ENCODE results near the gene CYFIP1.

CYFIP1 gene

GRCh38 chr15:22931784-22932536, 48.2 kb downstream of the CYFIP1 start:
- no peaks in the 10 kb centered on the region for H3K27me3 Mint-ChIP-seq (ENCODE audit: low read depth)
- H3K4me1 Mint-ChIP-seq (ENCODE audit: low read depth), result peaks cover 5% of the 10 kb centered on the region
- no peak overlapping the region for H3K27ac Mint-ChIP-seq
- H3K36me3 Mint-ChIP-seq (ENCODE audit: low read depth), result no peaks in the 10 kb centered on the region
- no peak overlapping the region for H3K4me3 Mint-ChIP-seq
- DNase-seq (ENCODE audit: low spot score), result no peak
- H3K9me3 Mint-ChIP-seq, result no peaks in the 10 kb centered on the region

GRCh38 chr15:22930782-22931484, 49.2 kb downstream of the CYFIP1 start:
- no peaks in the 10 kb centered on the region for H3K27me3 Mint-ChIP-seq (ENCODE audit: low read depth)
- DNase-seq (ENCODE audit: low spot score), result no peak
- no peak overlapping the region for H3K27ac Mint-ChIP-seq
- no peaks in the 10 kb centered on the region for H3K36me3 Mint-ChIP-seq (ENCODE audit: low read depth)
- H3K9me3 Mint-ChIP-seq, result no peaks in the 10 kb centered on the region
- peaks cover 2% of the 10 kb centered on the region for H3K4me1 Mint-ChIP-seq (ENCODE audit: low read depth)
- H3K4me3 Mint-ChIP-seq, result no peak overlapping the region

- no peak overlapping the region for H3K4me3 Mint-ChIP-seq
- no peaks in the 10 kb centered on the region for H3K27me3 Mint-ChIP-seq (ENCODE audit: low read depth)
- no peaks in the 10 kb centered on the region for H3K4me1 Mint-ChIP-seq (ENCODE audit: low read depth)
- no peak overlapping the region for H3K27ac Mint-ChIP-seq
- H3K9me3 Mint-ChIP-seq, result no peaks in the 10 kb centered on the region
- H3K36me3 Mint-ChIP-seq (ENCODE audit: low read depth), result no peaks in the 10 kb centered on the region
- no peak for DNase-seq (ENCODE audit: low spot score)
Measured at GRCh38 chr15:22927761-22928160, 52.4 kb downstream of the CYFIP1 start.

GRCh38 chr15:22925875-22926274, 54.3 kb downstream of the CYFIP1 start:
- H3K36me3 Mint-ChIP-seq (ENCODE audit: low read depth), result no peaks in the 10 kb centered on the region
- no peak overlapping the region for H3K27ac Mint-ChIP-seq
- H3K27me3 Mint-ChIP-seq (ENCODE audit: low read depth), result no peaks in the 10 kb centered on the region
- H3K9me3 Mint-ChIP-seq, result no peaks in the 10 kb centered on the region
- no peak overlapping the region for H3K4me3 Mint-ChIP-seq
- no peak for DNase-seq (ENCODE audit: low spot score)
- no peaks in the 10 kb centered on the region for H3K4me1 Mint-ChIP-seq (ENCODE audit: low read depth)

- no peak overlapping the region for H3K4me3 Mint-ChIP-seq
- H3K9me3 Mint-ChIP-seq, result no peaks in the 10 kb centered on the region
- no peak for DNase-seq (ENCODE audit: low spot score)
- no peak overlapping the region for H3K27ac Mint-ChIP-seq
- H3K36me3 Mint-ChIP-seq (ENCODE audit: low read depth), result no peaks in the 10 kb centered on the region
- H3K27me3 Mint-ChIP-seq (ENCODE audit: low read depth), result no peaks in the 10 kb centered on the region
- no peaks in the 10 kb centered on the region for H3K4me1 Mint-ChIP-seq (ENCODE audit: low read depth)
Measured at GRCh38 chr15:22922003-22922402, 58.2 kb downstream of the CYFIP1 start.

GRCh38 chr15:22919171-22919570, 61.0 kb downstream of the CYFIP1 start:
- no peak overlapping the region for H3K4me3 Mint-ChIP-seq
- no peaks in the 10 kb centered on the region for H3K4me1 Mint-ChIP-seq (ENCODE audit: low read depth)
- no peaks in the 10 kb centered on the region for H3K36me3 Mint-ChIP-seq (ENCODE audit: low read depth)
- no peak for DNase-seq (ENCODE audit: low spot score)
- no peak overlapping the region for H3K27ac Mint-ChIP-seq
- no peaks in the 10 kb centered on the region for H3K27me3 Mint-ChIP-seq (ENCODE audit: low read depth)
- H3K9me3 Mint-ChIP-seq, result no peaks in the 10 kb centered on the region

- no peaks in the 10 kb centered on the region for H3K4me1 Mint-ChIP-seq (ENCODE audit: low read depth)
- H3K9me3 Mint-ChIP-seq, result no peaks in the 10 kb centered on the region
- no peak overlapping the region for H3K27ac Mint-ChIP-seq
- H3K4me3 Mint-ChIP-seq, result no peak overlapping the region
- no peaks in the 10 kb centered on the region for H3K36me3 Mint-ChIP-seq (ENCODE audit: low read depth)
- no peak for DNase-seq (ENCODE audit: low spot score)
- H3K27me3 Mint-ChIP-seq (ENCODE audit: low read depth), result no peaks in the 10 kb centered on the region
Measured at GRCh38 chr15:22918596-22919140, 61.5 kb downstream of the CYFIP1 start.

- Mint-ChIP-seq H3K27me3 (ENCODE audit: low read depth) (no peaks in the 10 kb centered on the region), H3K27ac (no peak overlapping the region), H3K4me1 (ENCODE audit: low read depth) (no peaks in the 10 kb centered on the region), H3K9me3 (no peaks in the 10 kb centered on the region), H3K4me3 (no peak overlapping the region), H3K36me3 (ENCODE audit: low read depth) (no peaks in the 10 kb centered on the region)
- DNase-seq (ENCODE audit: low spot score), result no peak
Measured at GRCh38 chr15:22918056-22918455, 62.1 kb downstream of the CYFIP1 start.

GRCh38 chr15:22917556-22917955, 62.6 kb downstream of the CYFIP1 start:
- Mint-ChIP-seq H3K27me3 (ENCODE audit: low read depth) (no peaks in the 10 kb centered on the region), H3K9me3 (no peaks in the 10 kb centered on the region), H3K4me1 (ENCODE audit: low read depth) (no peaks in the 10 kb centered on the region), H3K36me3 (ENCODE audit: low read depth) (no peaks in the 10 kb centered on the region), H3K4me3 (no peak overlapping the region), H3K27ac (no peak overlapping the region)
- DNase-seq (ENCODE audit: low spot score), result no peak

GRCh38 chr15:22916606-22917350, 63.4 kb downstream of the CYFIP1 start:
- Mint-ChIP-seq H3K27me3 (ENCODE audit: low read depth) (no peaks in the 10 kb centered on the region), H3K4me3 (no peak overlapping the region), H3K36me3 (ENCODE audit: low read depth) (no peaks in the 10 kb centered on the region), H3K4me1 (ENCODE audit: low read depth) (no peaks in the 10 kb centered on the region), H3K27ac (no peak overlapping the region), H3K9me3 (no peaks in the 10 kb centered on the region)
- DNase-seq (ENCODE audit: low spot score), result no peak

GRCh38 chr15:22915866-22916515, 64.2 kb downstream of the CYFIP1 start:
- DNase-seq (ENCODE audit: low spot score), result no peak
- H3K36me3 Mint-ChIP-seq (ENCODE audit: low read depth), result no peaks in the 10 kb centered on the region
- no peaks in the 10 kb centered on the region for H3K9me3 Mint-ChIP-seq
- no peaks in the 10 kb centered on the region for H3K4me1 Mint-ChIP-seq (ENCODE audit: low read depth)
- H3K27ac Mint-ChIP-seq, result no peak overlapping the region
- no peaks in the 10 kb centered on the region for H3K27me3 Mint-ChIP-seq (ENCODE audit: low read depth)
- H3K4me3 Mint-ChIP-seq, result no peak overlapping the region

GRCh38 chr15:22913646-22914380, 66.4 kb downstream of the CYFIP1 start:
- Mint-ChIP-seq H3K36me3 (ENCODE audit: low read depth) (no peaks in the 10 kb centered on the region), H3K27ac (no peak overlapping the region), H3K4me3 (no peak overlapping the region), H3K27me3 (ENCODE audit: low read depth) (no peaks in the 10 kb centered on the region), H3K4me1 (ENCODE audit: low read depth) (no peaks in the 10 kb centered on the region), H3K9me3 (no peaks in the 10 kb centered on the region)
- DNase-seq (ENCODE audit: low spot score), result no peak

GRCh38 chr15:22912256-22912655, 67.9 kb downstream of the CYFIP1 start:
- H3K4me3 Mint-ChIP-seq, result no peak overlapping the region
- no peaks in the 10 kb centered on the region for H3K27me3 Mint-ChIP-seq (ENCODE audit: low read depth)
- no peak overlapping the region for H3K27ac Mint-ChIP-seq
- no peaks in the 10 kb centered on the region for H3K9me3 Mint-ChIP-seq
- no peaks in the 10 kb centered on the region for H3K4me1 Mint-ChIP-seq (ENCODE audit: low read depth)
- no peak for DNase-seq (ENCODE audit: low spot score)
- peaks cover 3% of the 10 kb centered on the region for H3K36me3 Mint-ChIP-seq (ENCODE audit: low read depth)

Measured in T-helper 2 cell treated with Interferon-gamma antibody and Interleukin-4, amounts not matched to agents 5 μg/mL and 100 μg/mL, for 36 hours (primary cell).